Vagina (tissue), 2 donors: ENCODE data around the gene ANKS4B. TPM values are rescaled to one million over a fixed set of nuclear protein-coding genes. Genes with fewer than 3 reads are reported as not detected.
"Not testable (repeated sequence)": the region's sequence is repeated elsewhere in the genome, so short reads cannot be mapped to it uniquely, and the experiment has no call there.

Experiments used
- DNase-seq, 2 donors: peaks; one replicate each; pipeline ENCODE4 v3.0.0-alpha.2; 2017; ENCODE audit errors: extremely low spot score in 2 of 2
- H3K27ac ChIP-seq: fragments of 200-600 bp; sonication (generic); one replicate; pipeline ENCODE4 v1.5.1; 2019
- H3K27me3 ChIP-seq: fragments of 200-600 bp; sonication (generic); one replicate; pipeline ENCODE4 v1.5.1; 2019
- H3K36me3 ChIP-seq, 2 donors: fragments of 200-600 bp; sonication (generic); one replicate each; pipeline ENCODE4 v1.5.1; 2017 to 2019
- H3K4me1 ChIP-seq: fragments of 200-600 bp; sonication (generic); one replicate; pipeline ENCODE4 v1.5.1; 2019
- H3K4me3 ChIP-seq, 2 donors: fragments of 200-600 bp; sonication (generic); 1 replicate in 1 of 2; 2 replicates in 1 of 2; pipeline ENCODE4 v1.5.1; 2016 to 2019
- H3K9me3 ChIP-seq: fragments of 200-600 bp; sonication (generic); one replicate; pipeline ENCODE4 v1.5.1; 2019
- CTCF ChIP-seq, 3 experiments: fragments of 450-650 bp in 2 of 3; fragments of 200-600 bp in 1 of 3; sonication (generic) in 1 of 3; IDR thresholded peaks; one replicate each; pipeline ENCODE4 v1.5.1; 2017 to 2019; ENCODE audit warnings: antibody characterized with exemption in 3 of 3, mild to moderate bottlenecking in 2 of 3, moderate library complexity in 2 of 3
- POLR2A ChIP-seq, 2 donors: fragments of 450-650 bp; IDR thresholded peaks; one replicate each; pipeline ENCODE4 v1.6.1; 2017; ENCODE audit warnings: antibody characterized with exemption in 2 of 2, mild to moderate bottlenecking in 2 of 2, moderate library complexity in 2 of 2
- POLR2AphosphoS5 ChIP-seq, 2 donors: sonication (generic); formaldehyde crosslinking; IDR thresholded peaks; one replicate each; pipeline ENCODE4 v1.9.0; 2017; ENCODE audit warnings: antibody characterized with exemption in 2 of 2, mild to moderate bottlenecking in 2 of 2, low read depth in 1 of 2; ENCODE audit not compliant: insufficient read depth in 1 of 2
- intact Hi-C: fragments of 100-400 bp; cut with DNase I; formaldehyde crosslinking; loops from one replicate; pipeline ENCODE4 v1.15.1; 2023
- total RNA-seq: library from RNA; depleted of rRNA; stranded (reverse); fragments of >200 nt; gene quantifications from one replicate; pipeline ENCODE4 v1.2.3, GENCODE V29; 2016

The ANKS4B gene
- total RNA-seq, 1 donor from 2014 or later, result not detected

DNA sequence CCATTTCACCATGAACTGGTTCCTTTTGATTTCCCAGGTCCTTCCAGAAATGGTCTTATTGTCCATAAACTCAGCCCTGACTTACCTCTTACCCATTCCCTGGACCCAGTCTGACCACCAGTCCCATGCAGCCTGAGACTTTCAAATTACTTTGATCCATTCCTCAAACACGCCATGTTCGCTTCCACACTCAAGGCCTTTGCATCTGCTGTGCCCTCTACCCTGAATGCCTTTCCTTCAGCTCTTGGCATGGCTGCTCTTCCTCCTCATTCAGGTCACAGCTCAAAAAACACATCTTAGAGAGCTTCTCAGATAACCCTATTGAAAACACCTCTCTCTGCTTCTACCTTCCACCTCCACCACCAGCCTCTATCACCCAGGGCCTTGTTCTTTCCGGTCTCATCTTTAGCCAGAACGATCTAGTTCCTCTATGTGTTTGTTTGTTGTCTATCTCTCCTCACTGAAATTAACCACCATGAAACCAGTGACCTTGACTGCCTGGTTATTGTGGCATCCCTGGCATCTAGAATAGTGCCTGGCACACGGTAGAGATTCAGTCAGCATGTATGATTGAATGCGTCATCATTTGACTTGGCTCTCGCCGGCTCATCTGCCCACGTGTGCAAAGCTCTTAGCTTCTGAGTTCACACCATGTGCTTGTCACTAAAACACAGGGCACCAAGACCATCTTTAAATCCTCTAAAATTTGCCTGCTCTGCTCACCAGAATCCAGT is 31.8 kb downstream of the ANKS4B start:
- Histone ChIP-seq H3K27me3 (no peaks in the 10 kb centered on the region), H3K4me3 (no peak overlapping the region), H3K4me1 (peaks cover 18% of the 10 kb centered on the region), H3K27ac (peak overlapping the region; percentile 62), H3K36me3 (no peaks in the 10 kb centered on the region), H3K9me3 (no peaks in the 10 kb centered on the region)
- TF ChIP-seq POLR2AphosphoS5 (IDR thresholded peaks at IDR 0.05; ENCODE audit: insufficient read depth in 1 of 2, low read depth in 1 of 2) (no peak), CTCF (IDR thresholded peaks at IDR 0.05) (no peak), POLR2A (IDR thresholded peaks at IDR 0.05) (no peak)
- intact Hi-C loops, result no loop called here
- DNase-seq, result peak in 1 of 2 donors; percentile 72

DNA sequence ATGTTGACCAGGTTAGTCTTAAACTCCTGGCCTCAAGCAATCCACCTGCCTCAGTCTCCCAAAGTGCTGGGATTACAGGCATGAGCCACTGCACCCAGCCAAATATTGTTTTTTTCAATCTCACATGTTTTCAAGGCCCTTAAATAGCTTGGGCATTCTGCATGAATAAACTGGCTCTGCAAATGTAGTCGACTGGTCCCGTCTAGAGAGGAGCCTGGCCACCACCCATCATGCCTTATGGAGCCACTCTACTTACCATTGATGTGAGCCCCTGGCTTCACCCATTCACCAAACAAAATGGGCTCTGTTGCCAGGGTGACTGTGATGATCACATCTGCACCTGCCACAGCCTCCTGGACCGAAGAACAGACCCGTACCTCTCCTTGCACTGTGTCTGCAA is 33.8 kb downstream of the ANKS4B start:
- Histone ChIP-seq H3K36me3 (no peaks in the 10 kb centered on the region), H3K4me1 (peaks cover 18% of the 10 kb centered on the region), H3K27me3 (no peaks in the 10 kb centered on the region), H3K9me3 (no peaks in the 10 kb centered on the region), H3K4me3 (no peak overlapping the region), H3K27ac (no peak overlapping the region)
- intact Hi-C loops, result no loop called here
- DNase-seq, result peak in 1 of 2 donors; percentile 43
- TF ChIP-seq POLR2AphosphoS5 (IDR thresholded peaks at IDR 0.05; ENCODE audit: insufficient read depth in 1 of 2, low read depth in 1 of 2) (no peak), POLR2A (IDR thresholded peaks at IDR 0.05) (no peak), CTCF (IDR thresholded peaks at IDR 0.05) (no peak)

DNA sequence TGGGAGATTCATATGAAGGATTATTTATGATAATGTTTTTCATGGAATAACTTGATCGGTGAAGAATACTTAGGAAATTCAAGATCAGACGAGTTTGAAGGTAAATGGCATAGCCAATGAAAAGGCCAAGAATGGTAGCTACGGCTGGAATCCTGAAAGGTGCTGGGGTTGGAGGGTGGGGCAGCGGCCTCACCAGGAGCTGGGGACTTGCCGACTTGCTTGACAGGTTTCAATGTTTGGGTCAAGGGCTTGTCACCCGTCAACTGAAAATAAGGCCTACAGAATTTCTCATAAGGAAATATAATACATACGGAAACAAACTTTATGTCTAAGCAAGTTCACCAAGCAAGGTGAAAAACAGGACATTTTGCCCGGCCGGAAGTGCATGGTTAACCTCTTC is 34.7 kb downstream of the ANKS4B start:
- Histone ChIP-seq H3K36me3 (no peaks in the 10 kb centered on the region), H3K27me3 (no peaks in the 10 kb centered on the region), H3K27ac (no peak overlapping the region), H3K4me1 (peaks cover 17% of the 10 kb centered on the region), H3K4me3 (no peak overlapping the region), H3K9me3 (no peaks in the 10 kb centered on the region)
- peak in 1 of 2 donors; percentile 34 for DNase-seq
- TF ChIP-seq POLR2A (IDR thresholded peaks at IDR 0.05), result no peak
- intact Hi-C loops, result no loop called here

DNA sequence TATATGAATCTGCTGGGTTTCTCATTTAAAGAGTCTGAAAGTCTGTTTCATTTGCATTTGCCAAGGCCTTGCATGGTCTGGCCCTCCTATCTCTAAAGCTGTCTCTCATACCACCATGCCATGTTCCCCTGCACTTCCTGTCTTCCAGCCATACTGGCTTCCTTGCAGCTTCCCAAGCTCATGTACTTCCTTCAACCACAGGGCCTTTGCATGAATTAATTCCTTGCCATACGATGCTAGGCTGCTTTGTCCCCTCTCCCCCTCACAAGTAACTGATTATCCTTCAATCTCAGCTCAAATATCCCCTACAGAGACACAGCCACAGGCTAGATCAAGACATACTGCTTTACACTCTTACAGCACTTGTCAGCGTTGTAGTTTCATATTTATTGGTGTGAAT is 38.8 kb downstream of the ANKS4B start:
- Histone ChIP-seq H3K36me3 (no peaks in the 10 kb centered on the region), H3K4me1 (no peaks in the 10 kb centered on the region), H3K4me3 (no peak overlapping the region), H3K27me3 (no peaks in the 10 kb centered on the region), H3K27ac (no peak overlapping the region), H3K9me3 (no peaks in the 10 kb centered on the region)
- intact Hi-C loops, result no loop called here
- TF ChIP-seq CTCF (IDR thresholded peaks at IDR 0.05), result no peak
- no peak for TF ChIP-seq POLR2A (IDR thresholded peaks at IDR 0.05)
- TF ChIP-seq POLR2AphosphoS5 (IDR thresholded peaks at IDR 0.05; ENCODE audit: insufficient read depth in 1 of 2, low read depth in 1 of 2), result no peak
- DNase-seq, result peak in 1 of 2 donors; percentile 25

DNA sequence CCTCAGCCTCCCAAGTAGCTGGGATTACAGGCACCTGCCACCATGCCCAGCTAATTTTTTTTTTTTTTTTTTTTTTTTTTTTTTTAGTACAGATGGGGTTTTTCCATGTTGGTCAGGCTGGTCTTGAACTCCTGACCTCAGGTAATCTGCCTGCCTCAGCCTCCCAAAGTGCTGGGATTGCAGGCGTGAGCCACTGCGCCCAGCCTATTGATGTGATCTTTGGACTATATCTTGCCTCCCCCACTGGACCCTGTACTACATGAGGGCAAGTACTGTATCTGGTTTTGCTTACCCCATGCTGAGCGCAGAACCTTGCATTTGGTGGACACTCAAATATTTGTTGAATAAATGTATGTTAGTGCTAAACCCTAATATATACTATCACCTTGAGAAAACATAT is 39.3 kb downstream of the ANKS4B start:
- H3K9me3 ChIP-seq, intact Hi-C loops, H3K27me3 ChIP-seq, H3K4me3 ChIP-seq, H3K36me3 ChIP-seq, H3K4me1 ChIP-seq, H3K27ac ChIP-seq: not testable (repeated sequence)
- peak in 1 of 2 donors; percentile 19 for DNase-seq

GRCh38 chr16:21274172-21274726 is 40.8 kb downstream of the ANKS4B start:
- Histone ChIP-seq H3K4me3 (no peak overlapping the region), H3K9me3 (no peaks in the 10 kb centered on the region), H3K4me1 (peaks cover 12% of the 10 kb centered on the region), H3K36me3 (no peaks in the 10 kb centered on the region), H3K27me3 (no peaks in the 10 kb centered on the region), H3K27ac (no peak overlapping the region)
- no peak for DNase-seq
- intact Hi-C loops, result no loop called here
- TF ChIP-seq POLR2AphosphoS5 (IDR thresholded peaks at IDR 0.05; ENCODE audit: insufficient read depth in 1 of 2, low read depth in 1 of 2) (no peak), POLR2A (IDR thresholded peaks at IDR 0.05) (no peak), CTCF (IDR thresholded peaks at IDR 0.05) (no peak)
